ENCODE data around the gene VPS13D. TPM values are rescaled to one million over a fixed set of nuclear protein-coding genes. Genes with fewer than 3 reads are reported as not detected.

VPS13D gene
- total and polyA plus RNA-seq, 10 of the 15 experiments (the other 5 are each of a cell fraction or from before 2014, with no cell fraction given) = 1.4 to 16.9 (median 8.5) TPM

DNA sequence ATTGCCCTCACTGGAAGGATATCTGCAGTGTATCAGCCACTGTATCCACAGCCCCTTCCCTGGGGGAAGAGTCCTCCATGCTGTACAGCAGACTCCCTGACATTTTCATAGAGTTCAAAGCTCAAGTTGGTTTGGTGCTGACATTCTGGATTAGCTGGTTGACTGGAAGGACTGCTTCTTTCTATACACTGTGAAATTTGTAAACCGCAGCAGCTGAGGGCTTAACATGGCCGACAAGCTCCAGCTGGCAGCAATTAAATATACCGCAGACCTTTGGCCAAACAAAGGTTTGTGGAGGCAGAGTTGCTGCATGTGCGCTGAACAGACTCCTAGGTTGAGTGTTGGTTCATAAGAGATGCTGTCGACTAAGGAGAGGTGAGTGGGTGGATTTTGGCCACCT is 261.8 kb downstream of the VPS13D start (continued):
- TF ChIP-seq ZBTB40 (IDR thresholded peaks at IDR 0.05; ENCODE audit: borderline replicate concordance) (no peak), GATAD2B (conservative IDR thresholded peaks at IDR 0.05; ENCODE audit: low read depth) (no peak), ATF7 (IDR thresholded peaks at IDR 0.05; ENCODE audit: low read depth) (no peak), TCF7 (IDR thresholded peaks at IDR 0.05; ENCODE audit: borderline replicate concordance) (no peak), SRF (IDR thresholded peaks at IDR 0.05; ENCODE audit: low read depth in 2 of 2, low read length in 2 of 2) (no peak)
- TF ChIP-seq, protein P1, sequence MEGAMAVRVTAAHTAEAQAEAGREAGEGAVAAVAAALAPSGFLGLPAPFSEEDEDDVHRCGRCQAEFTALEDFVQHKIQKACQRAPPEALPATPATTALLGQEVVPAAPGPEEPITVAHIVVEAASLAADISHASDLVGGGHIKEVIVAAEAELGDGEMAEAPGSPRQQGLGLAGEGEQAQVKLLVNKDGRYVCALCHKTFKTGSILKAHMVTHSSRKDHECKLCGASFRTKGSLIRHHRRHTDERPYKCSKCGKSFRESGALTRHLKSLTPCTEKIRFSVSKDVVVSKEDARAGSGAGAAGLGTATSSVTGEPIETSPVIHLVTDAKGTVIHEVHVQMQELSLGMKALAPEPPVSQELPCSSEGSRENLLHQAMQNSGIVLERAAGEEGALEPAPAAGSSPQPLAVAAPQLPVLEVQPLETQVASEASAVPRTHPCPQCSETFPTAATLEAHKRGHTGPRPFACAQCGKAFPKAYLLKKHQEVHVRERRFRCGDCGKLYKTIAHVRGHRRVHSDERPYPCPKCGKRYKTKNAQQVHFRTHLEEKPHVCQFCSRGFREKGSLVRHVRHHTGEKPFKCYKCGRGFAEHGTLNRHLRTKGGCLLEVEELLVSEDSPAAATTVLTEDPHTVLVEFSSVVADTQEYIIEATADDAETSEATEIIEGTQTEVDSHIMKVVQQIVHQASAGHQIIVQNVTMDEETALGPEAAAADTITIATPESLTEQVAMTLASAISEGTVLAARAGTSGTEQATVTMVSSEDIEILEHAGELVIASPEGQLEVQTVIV (IDR thresholded peaks at IDR 0.05; ENCODE audit: borderline replicate concordance, partially characterized antibody) = no peak
- TF ChIP-seq, protein P2, sequence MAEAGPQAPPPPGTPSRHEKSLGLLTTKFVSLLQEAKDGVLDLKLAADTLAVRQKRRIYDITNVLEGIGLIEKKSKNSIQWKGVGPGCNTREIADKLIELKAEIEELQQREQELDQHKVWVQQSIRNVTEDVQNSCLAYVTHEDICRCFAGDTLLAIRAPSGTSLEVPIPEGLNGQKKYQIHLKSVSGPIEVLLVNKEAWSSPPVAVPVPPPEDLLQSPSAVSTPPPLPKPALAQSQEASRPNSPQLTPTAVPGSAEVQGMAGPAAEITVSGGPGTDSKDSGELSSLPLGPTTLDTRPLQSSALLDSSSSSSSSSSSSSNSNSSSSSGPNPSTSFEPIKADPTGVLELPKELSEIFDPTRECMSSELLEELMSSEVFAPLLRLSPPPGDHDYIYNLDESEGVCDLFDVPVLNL (IDR thresholded peaks at IDR 0.05; ENCODE audit: low read depth, low read length) = no peak
